Measurements from ENCODE around the gene C5orf58.
A peak's percentile ranks its signal among the peaks of the same experiment; 100 is the strongest.

C5orf58 gene

GRCh38 chr5:170269579-170269978 lies 36.8 kb downstream of the C5orf58 start:
- DNase-seq (ENCODE audit: low read depth): no peak
- H3K4me3 ChIP-seq (ENCODE audit: low read depth, low read length): no peak overlapping the region
- TF ChIP-seq CTCF (IDR thresholded peaks at IDR 0.05; ENCODE audit: insufficient read depth, low read depth, low read length, missing control alignments): no peak

GRCh38 chr5:170270293-170271069 lies 37.7 kb downstream of the C5orf58 start:
- no peak overlapping the region for H3K4me3 ChIP-seq (ENCODE audit: low read depth, low read length)
- DNase-seq (ENCODE audit: low read depth): no peak
- no peak for TF ChIP-seq CTCF (IDR thresholded peaks at IDR 0.05; ENCODE audit: insufficient read depth, low read depth, low read length, missing control alignments)

- peak; percentile 35 for TF ChIP-seq CTCF (IDR thresholded peaks at IDR 0.05; ENCODE audit: insufficient read depth, low read depth, low read length, missing control alignments)
- DNase-seq (ENCODE audit: low read depth): peak; percentile 63
Observed at GRCh38 chr5:170273968-170274710, 41.4 kb downstream of the C5orf58 start.

GRCh38 chr5:170275376-170275994 lies 42.7 kb downstream of the C5orf58 start:
- no peak overlapping the region for H3K4me3 ChIP-seq (ENCODE audit: low read depth, low read length)
- no peak for DNase-seq (ENCODE audit: low read depth)
- TF ChIP-seq CTCF (IDR thresholded peaks at IDR 0.05; ENCODE audit: insufficient read depth, low read depth, low read length, missing control alignments): no peak

More at GRCh38 chr5:170273968-170274710, 41.4 kb downstream of the C5orf58 start:
- H3K4me3 ChIP-seq (ENCODE audit: low read depth, low read length): no peak overlapping the region

- no peak for TF ChIP-seq CTCF (IDR thresholded peaks at IDR 0.05; ENCODE audit: insufficient read depth, low read depth, low read length, missing control alignments)
- no peak overlapping the region for H3K4me3 ChIP-seq (ENCODE audit: low read depth, low read length)
- DNase-seq (ENCODE audit: low read depth): no peak
Observed at GRCh38 chr5:170276140-170276539, 43.4 kb downstream of the C5orf58 start.

GRCh38 chr5:170277867-170278281 lies 45.1 kb downstream of the C5orf58 start:
- H3K4me3 ChIP-seq (ENCODE audit: low read depth, low read length): no peak overlapping the region
- DNase-seq (ENCODE audit: low read depth): peak; percentile 17
- no peak for TF ChIP-seq CTCF (IDR thresholded peaks at IDR 0.05; ENCODE audit: insufficient read depth, low read depth, low read length, missing control alignments)
